Uterus (tissue), 4 donors: ENCODE results near the gene UBL3. TPM values are rescaled to one million over a fixed set of nuclear protein-coding genes. Genes with fewer than 3 reads are reported as not detected.

ENCODE experiments used
- DNase-seq, 2 donors: peaks; one replicate each; pipeline ENCODE4 v3.0.0-alpha.2; 2019 to 2020
- H3K27ac ChIP-seq, 2 donors: fragments of 200-600 bp; sonication (generic); 1 replicate in 1 of 2; 2 replicates in 1 of 2; pipeline ENCODE4 v1.5.1; 2016 to 2018
- H3K27me3 ChIP-seq, 2 donors: fragments of 200-600 bp; sonication (generic); one replicate each; pipeline ENCODE4 v1.5.1; 2018 to 2019; ENCODE audit warnings: control low read depth in 1 of 2
- H3K36me3 ChIP-seq, 2 donors: fragments of 200-600 bp; sonication (generic); one replicate each; pipeline ENCODE4 v1.5.1; 2019; ENCODE audit warnings: control low read depth in 1 of 2
- H3K4me1 ChIP-seq, 2 donors: fragments of 200-600 bp; sonication (generic); one replicate each; pipeline ENCODE4 v1.5.1; 2018 to 2019; ENCODE audit warnings: control low read depth in 1 of 2
- H3K4me3 ChIP-seq, 2 donors: fragments of 200-600 bp; sonication (generic); 1 replicate in 1 of 2; 2 replicates in 1 of 2; pipeline ENCODE4 v1.5.1; 2018 to 2019; ENCODE audit warnings: mild to moderate bottlenecking in 1 of 2
- H3K9me3 ChIP-seq, 2 donors: fragments of 200-600 bp; sonication (generic); one replicate each; pipeline ENCODE4 v1.5.1; 2019; ENCODE audit warnings: control low read depth in 1 of 2
- POLR2A ChIP-seq, 2 donors: fragments of 450-650 bp; IDR thresholded peaks; one replicate each; pipeline ENCODE4 v1.6.1; 2016; ENCODE audit warnings: antibody characterized with exemption in 2 of 2, mild to moderate bottlenecking in 1 of 2, moderate library complexity in 1 of 2
- intact Hi-C: fragments of 100-400 bp; cut with DNase I; formaldehyde crosslinking; loops from one replicate; pipeline ENCODE4 v1.15.1; 2023; ENCODE audit warnings: low total_unique reads
- total RNA-seq, 4 donors: library from RNA; depleted of rRNA in 3 of 4; stranded (reverse); fragments of >200 nt in 3 of 4; gene quantifications; one replicate each; pipeline versions ENCODE4 v1.1.0 to v1.2.4, GENCODE V29; 2014 to 2023
- TF ChIP-seq, protein P1 (sequence below), 4 experiments: fragments of 200-600 bp in 2 of 4; fragments of 450-650 bp in 2 of 4; sonication (generic) in 2 of 4; IDR thresholded peaks; one replicate each; pipeline ENCODE4 v1.5.1; 2016 to 2019; ENCODE audit warnings: antibody characterized with exemption in 4 of 4, mild to moderate bottlenecking in 2 of 4, moderate library complexity in 1 of 4
- donor health status: DM: yes; HTN: yes; CAD: no.

UBL3 gene
- total RNA-seq, 4 donors from 2014 or later: 30.2 to 59.7 (median 56.8) TPM

DNA sequence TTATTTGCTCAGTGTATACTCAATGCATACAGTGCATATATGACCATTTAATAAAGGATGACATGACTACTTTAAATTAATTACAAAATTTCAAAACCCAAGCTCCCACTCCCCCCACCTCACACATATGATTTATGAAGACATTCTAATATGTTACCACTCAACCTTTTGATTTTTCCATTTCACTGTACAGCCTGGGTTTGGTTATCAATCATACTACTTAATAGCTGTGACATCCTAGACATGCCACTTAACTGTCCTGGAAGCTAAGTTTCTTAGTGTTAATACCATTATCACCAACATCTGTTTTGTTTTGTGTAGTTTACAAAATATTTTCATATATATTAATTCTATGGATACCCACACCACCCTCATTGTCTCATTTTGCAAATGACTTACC lies 42.2 kb downstream of the UBL3 start:
- TF ChIP-seq POLR2A (IDR thresholded peaks at IDR 0.05): no peak
- TF ChIP-seq, protein P1, sequence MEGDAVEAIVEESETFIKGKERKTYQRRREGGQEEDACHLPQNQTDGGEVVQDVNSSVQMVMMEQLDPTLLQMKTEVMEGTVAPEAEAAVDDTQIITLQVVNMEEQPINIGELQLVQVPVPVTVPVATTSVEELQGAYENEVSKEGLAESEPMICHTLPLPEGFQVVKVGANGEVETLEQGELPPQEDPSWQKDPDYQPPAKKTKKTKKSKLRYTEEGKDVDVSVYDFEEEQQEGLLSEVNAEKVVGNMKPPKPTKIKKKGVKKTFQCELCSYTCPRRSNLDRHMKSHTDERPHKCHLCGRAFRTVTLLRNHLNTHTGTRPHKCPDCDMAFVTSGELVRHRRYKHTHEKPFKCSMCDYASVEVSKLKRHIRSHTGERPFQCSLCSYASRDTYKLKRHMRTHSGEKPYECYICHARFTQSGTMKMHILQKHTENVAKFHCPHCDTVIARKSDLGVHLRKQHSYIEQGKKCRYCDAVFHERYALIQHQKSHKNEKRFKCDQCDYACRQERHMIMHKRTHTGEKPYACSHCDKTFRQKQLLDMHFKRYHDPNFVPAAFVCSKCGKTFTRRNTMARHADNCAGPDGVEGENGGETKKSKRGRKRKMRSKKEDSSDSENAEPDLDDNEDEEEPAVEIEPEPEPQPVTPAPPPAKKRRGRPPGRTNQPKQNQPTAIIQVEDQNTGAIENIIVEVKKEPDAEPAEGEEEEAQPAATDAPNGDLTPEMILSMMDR (IDR thresholded peaks at IDR 0.05): no peak
- intact Hi-C loops: no loop called here
- no peak for DNase-seq
- Histone ChIP-seq H3K27me3 (no peaks in the 10 kb centered on the region), H3K4me3 (no peak overlapping the region), H3K9me3 (no peaks in the 10 kb centered on the region), H3K4me1 (peaks cover 0 to 5% of the 10 kb centered on the region in 2 donors), H3K27ac (no peak overlapping the region), H3K36me3 (no peaks in the 10 kb centered on the region)

DNA sequence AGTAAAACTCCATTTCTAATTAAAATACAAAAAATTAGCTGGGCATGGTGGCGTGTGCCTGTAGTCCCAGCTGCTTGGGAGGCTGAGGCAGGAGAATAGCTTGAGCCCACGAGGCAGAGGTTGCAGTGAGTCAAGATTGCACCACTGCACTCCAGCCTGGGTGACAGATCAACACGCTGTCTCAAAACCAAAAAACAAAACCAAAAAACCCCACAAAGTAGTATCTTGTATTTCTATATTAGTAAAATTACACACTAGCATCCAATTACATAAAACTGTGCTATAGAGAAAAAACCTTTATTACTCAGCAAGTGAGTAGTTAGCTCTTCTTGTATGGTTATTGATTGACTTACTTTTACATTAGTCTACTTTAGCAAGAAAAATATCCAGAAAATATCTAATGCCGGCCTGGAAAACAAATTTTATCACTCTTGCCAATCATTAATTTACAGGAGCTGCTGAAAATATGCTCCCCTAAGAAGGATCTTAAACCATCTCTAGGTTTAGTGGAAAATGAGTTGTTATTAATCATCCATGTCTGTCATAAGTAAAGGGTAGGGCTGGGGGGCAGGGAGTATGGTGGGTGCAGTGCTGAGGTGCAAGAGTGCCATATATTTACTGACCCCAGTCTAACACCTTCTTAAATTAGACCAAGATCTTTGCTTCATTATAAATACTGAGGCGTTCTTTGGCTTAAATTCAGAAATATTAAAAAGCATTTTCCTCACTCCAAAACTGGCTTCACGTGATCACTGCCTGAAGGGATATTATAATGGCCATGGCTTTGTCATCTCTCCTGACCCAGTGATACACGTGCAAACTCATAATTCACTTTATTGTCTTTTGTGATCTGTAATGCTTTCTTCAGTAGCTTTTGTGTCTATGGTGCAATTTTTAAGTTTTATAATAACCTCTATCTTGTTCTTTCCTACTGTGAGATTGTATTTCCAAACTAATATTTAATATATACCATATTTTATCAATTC lies 44.1 kb downstream of the UBL3 start:
- H3K27ac ChIP-seq: no peak overlapping the region
- TF ChIP-seq POLR2A (IDR thresholded peaks at IDR 0.05): no peak
- TF ChIP-seq, protein P1 (IDR thresholded peaks at IDR 0.05): no peak
- intact Hi-C loops: no loop called here
- no peak overlapping the region for H3K4me3 ChIP-seq
- H3K36me3 ChIP-seq: no peaks in the 10 kb centered on the region
- DNase-seq: no peak
- peaks cover 4 to 5% of the 10 kb centered on the region in 2 donors for H3K4me1 ChIP-seq
- H3K9me3 ChIP-seq: no peaks in the 10 kb centered on the region
- H3K27me3 ChIP-seq: no peaks in the 10 kb centered on the region

DNA sequence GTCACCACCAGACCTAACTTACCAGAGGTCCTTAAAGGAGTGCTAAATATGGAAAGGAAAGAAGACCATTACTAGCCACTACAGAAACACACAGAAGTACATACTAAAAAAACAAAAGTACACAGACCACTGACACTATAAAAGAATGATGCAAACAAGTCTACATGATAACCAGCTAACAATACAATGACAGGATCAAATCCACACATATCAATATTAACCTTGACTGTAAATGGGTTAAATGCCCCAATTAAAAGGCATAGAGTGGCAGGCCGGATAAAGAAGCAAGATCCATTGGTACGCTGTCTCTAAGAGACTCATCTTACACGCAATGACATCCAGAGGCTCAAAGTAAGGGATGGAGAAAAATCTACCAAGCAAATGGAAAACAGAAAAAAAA lies 47.2 kb downstream of the UBL3 start:
- Histone ChIP-seq H3K27me3 (no peaks in the 10 kb centered on the region), H3K4me3 (no peak overlapping the region), H3K36me3 (no peaks in the 10 kb centered on the region), H3K9me3 (no peaks in the 10 kb centered on the region), H3K4me1 (peaks cover 0 to 7% of the 10 kb centered on the region in 2 donors), H3K27ac (no peak overlapping the region)
- intact Hi-C loops: no loop called here
- no peak for DNase-seq
- TF ChIP-seq, protein P1 (IDR thresholded peaks at IDR 0.05): no peak
- no peak for TF ChIP-seq POLR2A (IDR thresholded peaks at IDR 0.05)

DNA sequence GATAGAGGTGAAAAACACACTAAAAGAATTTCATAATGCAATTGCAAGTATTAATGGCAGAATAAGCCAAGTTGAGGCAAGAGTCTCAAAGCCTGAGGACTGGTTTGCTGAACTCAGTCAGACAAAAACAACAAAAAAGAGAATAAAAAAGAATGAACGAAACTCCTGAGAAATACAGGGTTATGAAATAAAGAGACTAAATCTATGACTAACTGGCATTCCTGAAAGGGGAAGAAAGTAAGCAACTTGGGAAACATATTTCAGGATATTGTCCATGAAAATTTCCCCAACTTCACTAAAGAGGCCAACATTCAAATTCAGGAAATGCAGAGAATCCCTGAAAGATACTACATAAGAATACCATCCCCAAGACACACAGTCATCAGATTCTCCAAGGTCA lies 47.8 kb downstream of the UBL3 start:
- TF ChIP-seq POLR2A (IDR thresholded peaks at IDR 0.05): no peak
- TF ChIP-seq, protein P1 (IDR thresholded peaks at IDR 0.05): no peak
- Histone ChIP-seq H3K4me1 (peaks cover 0 to 7% of the 10 kb centered on the region in 2 donors), H3K36me3 (no peaks in the 10 kb centered on the region), H3K4me3 (no peak overlapping the region), H3K27ac (no peak overlapping the region), H3K9me3 (no peaks in the 10 kb centered on the region), H3K27me3 (no peaks in the 10 kb centered on the region)
- intact Hi-C loops: no loop called here
- no peak for DNase-seq

DNA sequence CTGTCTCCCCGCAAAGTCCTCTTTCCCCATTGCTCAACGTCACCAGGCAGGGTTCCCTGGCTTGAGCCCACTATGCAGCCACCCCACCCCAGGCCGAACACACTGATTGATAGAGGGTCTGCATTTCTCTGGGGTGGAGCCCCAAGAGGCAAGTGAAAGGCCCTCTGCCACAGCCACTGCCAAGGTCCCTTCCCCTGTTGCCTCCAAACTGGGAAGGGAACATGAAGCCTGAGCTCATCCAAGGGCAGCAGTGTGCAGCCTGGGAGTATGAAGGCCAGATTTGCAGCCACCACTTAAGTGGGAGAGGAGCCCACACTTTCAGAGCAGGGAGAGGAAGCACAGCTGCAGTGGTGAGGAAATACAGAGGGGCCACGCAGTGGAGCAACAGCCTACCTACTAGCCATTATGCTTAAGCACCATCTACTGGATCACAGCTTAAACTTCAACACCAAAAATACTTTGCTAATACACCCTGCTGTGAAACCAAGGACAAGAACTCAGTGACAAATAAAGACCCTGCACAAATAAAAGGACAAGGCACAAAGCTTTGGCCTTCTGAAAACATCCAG lies 48.6 kb downstream of the UBL3 start:
- intact Hi-C loops: no loop called here
- Histone ChIP-seq H3K36me3 (no peaks in the 10 kb centered on the region), H3K4me3 (no peak overlapping the region), H3K9me3 (no peaks in the 10 kb centered on the region), H3K4me1 (peaks cover 0 to 7% of the 10 kb centered on the region in 2 donors), H3K27me3 (no peaks in the 10 kb centered on the region), H3K27ac (no peak overlapping the region)
- no peak for TF ChIP-seq POLR2A (IDR thresholded peaks at IDR 0.05)
- TF ChIP-seq, protein P1 (IDR thresholded peaks at IDR 0.05): no peak
- DNase-seq: no peak
